NCI-H1105 treated with DMSO at 0.1 percent for 48 hours (cell line): Measurements from ENCODE around the gene EPS8L2.
A peak's percentile ranks its signal among the peaks of the same experiment; 100 is the strongest.

Source experiments
- DNase-seq: peaks from one replicate; lab custom pipeline; 2025; lab: John Stamatoyannopoulos, UW

EPS8L2 gene

GRCh38 chr11:704781-705645 is 1.0 kb upstream of the EPS8L2 start:
- DNase-seq, result no peak

- DNase-seq, result no peak
Measured at GRCh38 chr11:706439-706956, 467 bp downstream of the EPS8L2 start.

- no peak for DNase-seq
Measured at GRCh38 chr11:706957-707816, 1.2 kb downstream of the EPS8L2 start.

GRCh38 chr11:707817-708420 is 1.9 kb downstream of the EPS8L2 start:
- no peak for DNase-seq

GRCh38 chr11:708511-708910 is 2.5 kb downstream of the EPS8L2 start:
- DNase-seq, result no peak

- DNase-seq, result no peak
Measured at GRCh38 chr11:709109-709997, 3.3 kb downstream of the EPS8L2 start.

- no peak for DNase-seq
Measured at GRCh38 chr11:714436-714835, 8.4 kb downstream of the EPS8L2 start.

- DNase-seq, result no peak
Measured at GRCh38 chr11:719214-720016, 13.4 kb downstream of the EPS8L2 start.

GRCh38 chr11:720017-720641 is 14.1 kb downstream of the EPS8L2 start:
- no peak for DNase-seq

- peak; percentile 70 for DNase-seq
Measured at GRCh38 chr11:720642-721246, 14.7 kb downstream of the EPS8L2 start.

- DNase-seq, result peak; percentile 31
Measured at GRCh38 chr11:721247-721740, 15.3 kb downstream of the EPS8L2 start.

- DNase-seq, result peak; percentile 64
Measured at GRCh38 chr11:721741-722345, 15.8 kb downstream of the EPS8L2 start.

GRCh38 chr11:722346-722811 is 16.3 kb downstream of the EPS8L2 start:
- DNase-seq, result no peak

- peak; percentile 53 for DNase-seq
Measured at GRCh38 chr11:723120-723883, 17.3 kb downstream of the EPS8L2 start.

- DNase-seq, result no peak
Measured at GRCh38 chr11:724049-724777, 18.2 kb downstream of the EPS8L2 start.

- DNase-seq, result no peak
Measured at GRCh38 chr11:724778-725386, 18.9 kb downstream of the EPS8L2 start.
